HG02623 (cell line): Measurements from ENCODE around the gene CCNYL1.
"Not testable (repeated sequence)": the region's sequence is repeated elsewhere in the genome, so short reads cannot be mapped to it uniquely, and the experiment has no call there.

Source experiments
- ATAC-seq: cut with Tn5 transposase; IDR thresholded peaks from one replicate; pipeline ENCODE4 v1.9.1; 2021; ENCODE audit warnings: moderate library complexity; ENCODE audit not compliant: unreplicated experiment

The CCNYL1 gene

GRCh38 chr2:207734264-207734635, 22.8 kb downstream of the CCNYL1 start:
- no peak for ATAC-seq

DNA sequence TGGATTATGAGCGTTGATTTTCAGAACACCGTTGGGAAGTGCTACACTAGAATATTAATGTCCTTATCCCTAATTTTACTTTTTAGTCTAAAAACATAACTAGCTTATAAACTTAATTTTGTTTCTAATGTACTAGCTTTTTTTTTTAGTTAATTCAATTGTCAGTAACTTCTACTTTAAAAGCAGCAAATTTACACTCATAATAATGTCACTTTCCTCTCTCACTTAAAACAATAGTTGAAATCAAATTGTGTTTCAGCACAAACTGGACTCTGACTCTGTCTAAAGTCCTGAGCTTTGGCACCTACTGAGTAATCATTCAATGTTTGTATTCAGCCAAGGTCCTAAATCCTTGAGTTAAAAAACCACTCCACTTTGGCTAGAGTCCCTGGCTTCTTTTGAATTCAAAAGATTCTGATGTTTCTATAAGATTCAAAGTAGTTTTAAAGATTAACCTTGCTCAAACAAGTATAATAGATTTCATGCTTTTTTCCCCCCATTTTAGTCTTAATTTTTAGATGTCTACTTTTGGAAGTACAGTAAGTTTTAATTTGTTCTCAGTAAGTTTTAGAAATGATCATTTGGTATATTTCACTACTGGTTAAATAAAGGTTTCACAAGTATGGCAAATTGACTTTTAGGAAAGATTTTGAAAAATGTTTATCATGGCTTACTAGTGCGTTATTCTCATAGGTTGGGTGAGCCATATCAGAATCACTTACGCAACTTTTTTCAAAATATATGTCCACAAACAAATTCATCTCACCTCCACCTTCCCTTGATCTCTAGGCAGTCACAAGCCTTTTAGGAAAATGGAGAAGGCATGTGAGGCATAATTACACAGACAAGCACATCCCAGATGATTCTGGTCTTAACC, 23.4 kb downstream of the CCNYL1 start:
- no peak for ATAC-seq

GRCh38 chr2:207735513-207735859, 24.0 kb downstream of the CCNYL1 start:
- not testable (repeated sequence) for ATAC-seq

- no peak for ATAC-seq
These were observed 32.1 kb downstream of the CCNYL1 start for GRCh38 chr2:207743514-207743913.

DNA sequence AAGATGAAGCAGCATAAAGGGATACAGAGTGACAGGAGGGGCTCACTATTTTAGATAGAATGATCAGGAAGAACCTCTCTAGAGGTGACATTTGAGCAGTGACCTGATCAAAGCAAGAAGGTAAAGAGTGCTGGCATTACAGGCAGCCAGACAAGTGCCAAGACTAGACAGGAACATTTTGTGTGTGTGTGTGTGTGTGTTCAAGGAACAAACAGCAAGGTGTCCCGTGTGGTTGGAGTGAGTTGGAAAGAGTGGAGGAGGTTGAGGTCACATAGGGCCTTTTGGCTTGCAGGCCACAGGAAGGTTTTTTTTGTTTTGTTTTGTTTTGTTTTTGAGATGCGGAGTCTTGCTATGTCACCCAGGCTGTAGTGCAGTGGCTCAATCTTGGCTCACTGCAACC, 32.6 kb downstream of the CCNYL1 start:
- ATAC-seq, result no peak

DNA sequence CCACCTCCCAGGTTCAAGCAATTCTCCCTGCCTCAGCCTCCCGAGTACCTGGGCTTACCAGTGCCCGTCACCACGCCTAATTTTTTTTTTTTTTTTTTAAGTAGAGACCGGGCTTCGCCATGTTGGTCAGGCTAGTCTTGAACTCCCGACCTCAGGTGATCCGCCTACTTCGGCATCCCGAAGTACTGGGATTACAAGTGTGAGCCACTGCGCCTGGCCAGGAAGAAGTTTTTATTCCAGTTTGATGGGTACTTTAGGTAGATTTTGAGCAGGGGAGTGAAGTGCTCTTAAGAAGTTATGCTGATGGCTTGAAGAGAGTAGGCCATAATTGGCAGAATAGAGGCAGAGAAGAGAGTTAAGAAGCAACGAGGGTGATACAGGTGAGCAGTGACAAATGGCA, 33.0 kb downstream of the CCNYL1 start:
- no peak for ATAC-seq

DNA sequence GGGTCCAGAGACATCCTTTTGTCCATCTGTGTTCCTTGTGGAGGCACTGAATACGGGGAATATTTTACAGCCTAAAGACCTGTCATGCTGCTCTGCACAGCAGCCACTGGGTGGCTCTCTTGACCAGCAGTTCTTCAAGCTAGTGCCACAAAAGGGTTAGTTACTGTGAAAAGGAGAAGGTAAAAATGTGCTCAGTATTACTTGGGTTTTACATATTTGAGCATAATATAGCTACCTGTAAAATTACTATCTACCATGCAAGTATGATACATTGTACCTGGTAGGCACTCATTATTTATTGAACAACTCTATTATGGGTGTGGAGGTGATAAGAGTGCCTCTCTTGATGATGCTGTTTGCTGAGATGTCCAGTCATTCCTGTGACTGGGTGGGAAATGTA, 34.7 kb downstream of the CCNYL1 start:
- peak; percentile 84 for ATAC-seq

DNA sequence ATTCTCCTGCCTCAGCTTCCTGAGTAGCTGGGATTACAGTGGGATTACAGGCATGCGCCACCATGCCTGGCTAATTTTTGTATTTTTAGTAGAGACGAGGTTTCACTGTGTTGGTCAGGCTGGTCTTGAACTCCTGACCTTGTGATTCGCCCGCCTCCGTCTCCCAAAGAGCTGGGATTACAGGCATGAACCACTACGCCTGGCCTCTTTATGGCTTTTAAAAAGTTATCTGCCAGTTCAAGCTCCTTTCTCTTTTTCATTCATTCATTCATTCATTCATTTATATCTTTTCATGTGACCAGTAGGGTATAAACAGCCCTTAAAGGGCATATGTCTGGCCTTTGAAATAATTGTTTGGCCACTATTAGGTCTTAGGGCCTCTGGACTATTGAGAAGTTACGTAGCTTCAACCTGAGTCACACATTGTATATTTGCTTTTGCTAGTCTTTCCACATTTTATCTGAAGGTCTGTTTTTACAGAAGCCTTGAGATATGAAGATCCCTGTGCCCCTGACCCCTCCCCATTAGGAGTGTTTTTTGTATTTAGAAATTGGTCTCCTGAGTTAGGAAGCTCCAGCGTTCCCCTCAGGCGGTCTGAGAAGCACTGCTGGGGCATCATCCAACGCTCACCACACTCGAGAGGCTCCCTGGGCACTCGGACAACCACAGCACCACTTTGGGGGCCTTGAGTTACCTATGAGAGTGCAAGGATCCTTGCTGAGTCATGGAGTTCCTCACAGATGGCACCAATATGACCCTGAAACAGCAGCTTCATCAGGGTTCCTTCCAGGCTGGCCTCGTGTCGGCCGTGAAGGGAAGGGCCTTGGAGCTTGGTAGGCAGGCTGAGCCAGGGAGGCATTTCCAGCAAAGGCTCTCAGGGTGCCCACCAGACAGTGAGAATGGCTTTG, 36.5 kb downstream of the CCNYL1 start:
- ATAC-seq, result no peak

DNA sequence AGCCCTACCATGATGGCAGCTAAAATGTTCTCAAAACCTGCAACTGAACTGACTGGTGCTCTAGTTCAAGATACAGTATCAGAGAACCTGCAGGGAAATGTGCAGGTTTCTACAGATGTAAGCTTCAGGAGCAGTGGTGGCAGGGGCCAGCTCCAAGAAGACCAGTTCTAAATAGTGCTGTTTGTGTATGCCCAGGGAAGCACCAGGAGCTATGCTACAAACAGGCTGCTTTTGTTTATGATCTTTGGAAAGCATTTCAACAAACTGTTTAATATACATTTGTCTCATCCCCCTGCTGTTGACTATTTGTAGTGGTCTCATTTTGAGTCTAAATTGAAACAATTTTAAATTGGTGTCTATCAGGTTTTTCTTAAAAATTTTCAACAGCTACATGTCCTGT, 37.6 kb downstream of the CCNYL1 start:
- ATAC-seq, result no peak

- no peak for ATAC-seq
These were observed 38.4 kb downstream of the CCNYL1 start for GRCh38 chr2:207749873-207750272.

DNA sequence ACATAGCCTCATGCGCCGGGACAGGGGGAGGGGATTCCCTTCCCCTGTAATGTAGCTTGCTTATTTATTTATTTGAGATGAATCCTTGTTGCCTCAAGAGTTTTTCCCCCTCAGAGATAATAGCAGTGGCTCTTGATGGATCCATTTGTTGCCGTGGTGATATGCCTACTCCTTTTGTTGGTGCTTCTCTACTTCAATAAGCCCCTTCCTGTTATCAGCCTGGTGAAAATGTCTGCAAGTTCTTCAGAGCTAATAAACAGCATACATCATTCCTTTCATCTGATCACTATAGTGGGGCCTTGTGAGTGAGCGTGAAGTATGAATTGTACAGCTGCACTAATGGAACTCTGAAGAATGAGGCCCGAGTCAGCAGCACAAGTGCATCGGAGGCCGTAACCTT, 38.9 kb downstream of the CCNYL1 start:
- no peak for ATAC-seq

- ATAC-seq, result no peak
These were observed 39.4 kb downstream of the CCNYL1 start for GRCh38 chr2:207750876-207751275.

GRCh38 chr2:207753688-207754087, 42.2 kb downstream of the CCNYL1 start:
- not testable (repeated sequence) for ATAC-seq

DNA sequence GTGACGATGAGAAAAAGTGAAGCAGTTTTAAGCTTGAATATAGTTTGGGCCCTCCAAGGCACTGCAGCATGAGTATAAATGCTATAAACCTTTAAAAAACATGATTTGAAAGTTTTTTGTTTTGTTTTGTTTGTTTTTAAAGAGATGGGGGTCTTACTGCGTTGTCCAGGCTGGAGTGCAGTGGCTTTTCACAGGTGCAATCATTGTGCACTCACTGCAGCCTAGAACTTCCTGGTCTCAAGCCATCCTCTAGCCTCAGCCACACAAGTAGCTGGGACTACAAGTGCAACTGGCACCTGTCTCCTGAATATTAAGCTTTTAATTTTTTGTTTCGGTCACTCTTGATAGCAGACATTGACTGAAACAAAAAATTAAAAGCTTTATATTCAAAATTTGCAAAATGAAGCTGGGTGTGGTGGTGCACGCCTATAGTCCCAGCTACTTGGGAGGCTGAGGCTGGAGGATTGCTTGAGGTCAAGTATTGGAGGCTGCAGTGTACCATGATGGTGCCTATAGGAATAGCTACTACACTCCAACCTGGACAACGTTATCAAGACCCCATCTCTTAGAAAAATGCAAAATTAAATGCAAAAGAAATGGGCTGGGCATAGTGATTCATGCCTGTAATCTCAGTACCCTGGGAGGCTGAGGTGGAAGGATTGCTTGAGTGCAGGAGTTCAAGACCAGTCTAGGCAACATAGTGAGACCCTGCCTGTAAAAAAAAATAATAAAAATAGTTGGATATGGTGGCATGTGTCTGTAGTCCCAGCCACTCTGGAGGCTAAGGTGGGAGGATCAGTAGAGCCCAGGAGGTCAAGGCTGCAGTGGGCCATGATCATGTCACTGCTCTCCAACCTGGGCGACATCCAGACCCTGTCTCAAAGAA, 43.3 kb downstream of the CCNYL1 start:
- ATAC-seq, result no peak

GRCh38 chr2:207758025-207758424, 46.6 kb downstream of the CCNYL1 start:
- ATAC-seq, result no peak

DNA sequence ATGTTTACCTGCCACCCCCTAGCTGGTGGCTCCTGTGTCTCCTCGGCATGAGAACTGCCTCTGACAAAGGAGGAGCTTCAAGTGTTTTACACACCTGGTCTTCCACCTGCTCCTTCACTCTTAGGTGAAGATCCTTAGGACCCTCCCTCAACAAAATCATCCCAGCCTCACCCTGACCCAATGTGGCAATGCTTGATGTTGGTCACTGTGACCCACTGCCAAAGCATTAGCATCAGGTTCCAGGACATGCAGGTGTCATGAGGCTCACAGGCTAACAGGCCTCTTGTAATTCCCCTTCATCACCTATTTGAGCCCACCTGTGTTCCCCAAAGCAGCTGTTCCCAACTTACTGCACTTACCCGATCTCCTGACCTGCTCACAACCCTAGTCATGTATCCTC, 48.5 kb downstream of the CCNYL1 start:
- no peak for ATAC-seq

GRCh38 chr2:207760453-207760852, 49.0 kb downstream of the CCNYL1 start:
- no peak for ATAC-seq

DNA sequence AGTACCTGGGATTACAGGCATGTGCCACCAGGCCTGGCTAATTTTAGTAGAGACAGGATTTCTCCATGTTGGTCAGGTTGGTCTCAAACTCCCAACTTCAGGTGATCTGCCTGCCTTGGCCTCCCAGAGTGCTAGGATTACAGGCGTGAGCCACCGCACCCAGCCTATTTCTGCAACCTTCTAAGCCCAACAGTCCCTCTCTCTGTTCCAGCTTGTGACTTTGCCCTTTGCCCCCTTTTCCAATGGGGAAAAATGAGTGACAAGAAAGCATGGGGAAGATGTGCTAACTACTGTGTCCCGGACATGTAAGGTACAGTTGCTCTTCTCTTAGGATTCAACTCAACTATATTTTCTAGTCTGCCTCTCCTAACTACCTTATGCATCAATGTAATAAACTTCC, 50.0 kb downstream of the CCNYL1 start:
- not testable (repeated sequence) for ATAC-seq

DNA sequence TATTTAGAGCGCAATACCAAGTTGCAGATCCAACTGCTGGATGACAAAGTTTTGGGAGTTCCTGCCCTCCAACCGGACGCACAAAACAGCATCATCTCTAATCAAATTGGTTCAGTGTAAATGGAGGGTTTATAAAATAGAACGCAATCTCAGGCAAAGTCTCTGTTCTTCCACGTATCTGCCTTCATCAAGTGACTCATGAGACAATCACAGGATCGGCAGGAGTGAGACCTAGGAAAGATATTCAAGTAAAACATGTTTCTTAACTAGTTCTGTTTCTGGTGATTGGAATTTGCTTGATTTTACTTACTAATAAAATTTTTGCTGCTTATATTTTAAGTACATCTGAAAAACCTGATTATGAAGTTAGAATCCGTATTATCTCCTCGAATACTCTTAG, 50.7 kb downstream of the CCNYL1 start:
- no peak for ATAC-seq

- ATAC-seq, result no peak
These were observed 52.0 kb downstream of the CCNYL1 start for GRCh38 chr2:207763303-207763917.
